Breast epithelium (tissue), 4 donors: ENCODE results near the gene FBXO11. TPM values are rescaled to one million over a fixed set of nuclear protein-coding genes. Genes with fewer than 3 reads are reported as not detected.

Experiments
- DNase-seq, 2 donors: peaks; one replicate each; pipeline ENCODE4 v3.0.0-alpha.2; 2019; ENCODE audit warnings: low spot score in 2 of 2
- H3K27ac ChIP-seq, 2 donors: fragments of 200-600 bp; sonication (generic) in 1 of 2; one replicate each; pipeline ENCODE4 v1.5.1; 2016 to 2019; ENCODE audit warnings: mild to moderate bottlenecking in 1 of 2
- H3K27me3 ChIP-seq, 2 donors: fragments of 200-600 bp; sonication (generic) in 1 of 2; one replicate each; pipeline versions ENCODE4 v1.5.1 to v1.6.0; 2017 to 2019; ENCODE audit warnings: control low read depth in 1 of 2, mild to moderate bottlenecking in 1 of 2
- H3K36me3 ChIP-seq: fragments of 200-600 bp; one replicate; pipeline ENCODE4 v1.5.1; 2019
- H3K4me1 ChIP-seq, 2 donors: fragments of 200-600 bp; sonication (generic); one replicate each; pipeline ENCODE4 v1.5.1; 2016 to 2019; ENCODE audit warnings: control low read depth in 1 of 2
- H3K4me3 ChIP-seq, 3 donors: fragments of 200-600 bp; sonication (generic); 1 replicate in 2 of 3; 2 replicates in 1 of 3; pipeline ENCODE4 v1.5.1; 2016 to 2019; ENCODE audit warnings: mild to moderate bottlenecking in 3 of 3, moderate library complexity in 2 of 3
- H3K9me3 ChIP-seq, 2 donors: fragments of 200-600 bp; sonication (generic) in 1 of 2; one replicate each; pipeline ENCODE4 v1.5.1; 2016 to 2019; ENCODE audit warnings: control low read depth in 1 of 2
- CTCF ChIP-seq, 3 donors: fragments of 450-650 bp; IDR thresholded peaks; one replicate each; pipeline ENCODE4 v1.5.1; 2016 to 2017; ENCODE audit warnings: antibody characterized with exemption in 3 of 3, mild to moderate bottlenecking in 3 of 3, moderate library complexity in 3 of 3
- POLR2A ChIP-seq: fragments of 450-650 bp; IDR thresholded peaks from one replicate; pipeline ENCODE4 v1.6.1; 2016; ENCODE audit warnings: antibody characterized with exemption, mild to moderate bottlenecking, moderate library complexity
- POLR2AphosphoS5 ChIP-seq, 3 donors: sonication (generic); formaldehyde crosslinking; IDR thresholded peaks; one replicate each; pipeline ENCODE4 v1.6.1; 2017; ENCODE audit warnings: antibody characterized with exemption in 3 of 3
- intact Hi-C: fragments of 100-400 bp; cut with DNase I; formaldehyde crosslinking; loops from one replicate; pipeline ENCODE4 v1.15.1; 2023; ENCODE audit warnings: low total_unique reads
- total RNA-seq, 3 donors: library from RNA; depleted of rRNA; stranded (reverse); fragments of >200 nt; gene quantifications; one replicate each; pipeline ENCODE4 v1.1.0, GENCODE V29; 2016

Gene FBXO11
- total RNA-seq, 3 donors from 2014 or later: 59.3 to 71.7 (median 63.8) TPM

GRCh38 chr2:47803770-47804169 is 102.5 kb downstream of the FBXO11 start:
- H3K27ac ChIP-seq: no peak overlapping the region
- intact Hi-C loops: no loop called here
- H3K36me3 ChIP-seq: peaks cover 17% of the 10 kb centered on the region
- peaks cover 4 to 11% of the 10 kb centered on the region in 2 donors for H3K9me3 ChIP-seq
- no peaks in the 10 kb centered on the region for H3K27me3 ChIP-seq
- no peak overlapping the region for H3K4me3 ChIP-seq
- H3K4me1 ChIP-seq: no peaks in the 10 kb centered on the region
- no peak for DNase-seq
- TF ChIP-seq CTCF (IDR thresholded peaks at IDR 0.05) (no peak), POLR2A (no peak), POLR2AphosphoS5 (IDR thresholded peaks at IDR 0.05) (no peak)

- H3K36me3 ChIP-seq: peaks cover 17% of the 10 kb centered on the region
- intact Hi-C loops: no loop called here
- no peaks in the 10 kb centered on the region for H3K4me1 ChIP-seq
- peaks cover 4 to 11% of the 10 kb centered on the region in 2 donors for H3K9me3 ChIP-seq
- no peak overlapping the region for H3K27ac ChIP-seq
- H3K27me3 ChIP-seq: no peaks in the 10 kb centered on the region
- no peak overlapping the region for H3K4me3 ChIP-seq
- TF ChIP-seq POLR2A (no peak), POLR2AphosphoS5 (IDR thresholded peaks at IDR 0.05) (no peak), CTCF (IDR thresholded peaks at IDR 0.05) (no peak)
- DNase-seq: no peak
These were observed 102.9 kb downstream of the FBXO11 start for GRCh38 chr2:47803363-47803762.

GRCh38 chr2:47801118-47801517 is 105.2 kb downstream of the FBXO11 start:
- H3K27ac ChIP-seq: no peak overlapping the region
- intact Hi-C loops: no loop called here
- H3K4me1 ChIP-seq: no peaks in the 10 kb centered on the region
- no peak overlapping the region for H3K4me3 ChIP-seq
- TF ChIP-seq CTCF (IDR thresholded peaks at IDR 0.05): no peak
- no peak for TF ChIP-seq POLR2A
- no peak for TF ChIP-seq POLR2AphosphoS5 (IDR thresholded peaks at IDR 0.05)
- peaks cover 4 to 11% of the 10 kb centered on the region in 2 donors for H3K9me3 ChIP-seq
- H3K36me3 ChIP-seq: peaks cover 11% of the 10 kb centered on the region
- no peak for DNase-seq
- H3K27me3 ChIP-seq: no peaks in the 10 kb centered on the region

- H3K4me3 ChIP-seq: no peak overlapping the region
- peaks cover 4 to 11% of the 10 kb centered on the region in 2 donors for H3K9me3 ChIP-seq
- no peak overlapping the region for H3K27ac ChIP-seq
- intact Hi-C loops: no loop called here
- DNase-seq: no peak
- TF ChIP-seq POLR2A (no peak), POLR2AphosphoS5 (IDR thresholded peaks at IDR 0.05) (no peak), CTCF (IDR thresholded peaks at IDR 0.05) (no peak)
- H3K4me1 ChIP-seq: no peaks in the 10 kb centered on the region
- peaks cover 11% of the 10 kb centered on the region for H3K36me3 ChIP-seq
- no peaks in the 10 kb centered on the region for H3K27me3 ChIP-seq
These were observed 107.2 kb downstream of the FBXO11 start for GRCh38 chr2:47799031-47799609.

- Histone ChIP-seq H3K27me3 (no peaks in the 10 kb centered on the region), H3K4me3 (no peak overlapping the region), H3K27ac (no peak overlapping the region), H3K36me3 (peaks cover 7% of the 10 kb centered on the region), H3K9me3 (peaks cover 4 to 8% of the 10 kb centered on the region in 2 donors), H3K4me1 (no peaks in the 10 kb centered on the region)
- intact Hi-C loops: no loop called here
- no peak for DNase-seq
- TF ChIP-seq POLR2A (no peak), CTCF (IDR thresholded peaks at IDR 0.05) (no peak), POLR2AphosphoS5 (IDR thresholded peaks at IDR 0.05) (no peak)
These were observed 107.7 kb downstream of the FBXO11 start for GRCh38 chr2:47798631-47799030.
